Stimulated activated CD8-positive, alpha-beta memory T cell treated with anti-CD3 and anti-CD28 coated beads, Interleukin-12 subunit alpha, Interleukin-12 subunit beta, amount 100 ng/mL, for 24 hours (primary cell): ENCODE measurements around the gene DOCK4.

Source experiments
- DNase-seq: peaks from one replicate; pipeline ENCODE4 v3.0.0-alpha.2; 2020; ENCODE audit errors: extremely low read depth

Gene DOCK4

DNA sequence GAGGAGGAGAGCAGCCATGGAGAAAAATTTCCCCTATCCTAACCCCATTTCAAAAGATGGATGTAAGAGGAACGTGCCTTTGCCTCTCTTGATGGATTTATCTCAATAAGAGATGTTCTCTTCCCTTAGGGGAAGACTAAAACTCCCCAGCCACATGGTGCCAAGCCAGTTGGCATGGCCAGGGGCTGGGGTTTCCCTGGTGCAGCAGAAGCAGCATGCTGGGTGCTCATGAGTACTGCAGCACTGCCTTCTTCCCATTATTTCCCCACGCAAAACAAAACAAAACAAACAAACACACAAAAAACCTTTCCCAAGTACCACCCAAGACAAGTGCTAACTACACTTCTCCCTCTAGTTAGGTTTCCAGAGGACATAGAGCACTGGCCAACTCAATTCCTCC, 97.2 kb downstream of the DOCK4 start:
- DNase-seq = no peak

DNA sequence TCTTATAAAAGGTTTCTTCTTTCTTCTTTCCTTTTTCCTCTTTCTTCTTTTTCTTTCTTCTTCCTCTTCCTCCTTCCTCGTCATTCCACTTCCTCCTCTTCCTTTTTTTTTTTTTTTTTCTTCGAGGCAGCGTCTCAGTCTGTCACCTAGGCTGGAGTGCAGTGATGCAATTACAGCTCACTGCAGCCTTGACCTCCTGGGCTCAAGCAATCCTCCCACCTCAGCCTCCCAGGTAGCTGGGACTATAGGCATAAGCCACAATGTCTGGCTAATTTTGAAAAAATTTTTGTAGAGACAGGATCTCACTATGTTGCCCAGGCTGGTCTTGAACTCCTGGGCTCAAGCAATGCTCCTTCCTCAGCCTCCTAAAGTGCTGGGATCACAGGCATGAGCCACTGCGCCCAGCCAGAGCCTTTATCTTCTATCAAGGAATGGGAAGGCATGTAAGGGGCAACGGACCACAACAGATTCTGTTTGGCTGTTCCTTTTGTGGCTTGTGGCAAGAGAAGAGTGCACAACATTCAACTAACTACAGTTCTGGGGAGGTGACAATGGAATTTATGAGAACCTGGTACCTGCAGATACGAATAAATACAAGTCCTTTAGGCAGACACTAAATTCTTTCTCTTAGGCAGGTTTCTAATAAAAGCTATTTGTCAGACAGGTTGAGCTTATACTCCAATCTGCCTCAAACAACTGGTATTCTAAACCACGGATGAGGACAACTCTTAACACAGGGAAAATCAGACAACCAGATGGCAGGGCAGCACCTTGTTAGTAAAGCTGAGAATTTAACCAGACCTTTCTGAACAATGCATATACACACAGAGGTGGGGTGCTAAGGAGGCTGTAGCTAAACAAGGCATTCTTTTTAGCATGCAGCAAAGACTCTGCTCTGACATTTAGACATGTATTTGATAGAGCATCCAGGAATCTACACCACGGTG, 100.3 kb downstream of the DOCK4 start:
- DNase-seq = no peak

DNA sequence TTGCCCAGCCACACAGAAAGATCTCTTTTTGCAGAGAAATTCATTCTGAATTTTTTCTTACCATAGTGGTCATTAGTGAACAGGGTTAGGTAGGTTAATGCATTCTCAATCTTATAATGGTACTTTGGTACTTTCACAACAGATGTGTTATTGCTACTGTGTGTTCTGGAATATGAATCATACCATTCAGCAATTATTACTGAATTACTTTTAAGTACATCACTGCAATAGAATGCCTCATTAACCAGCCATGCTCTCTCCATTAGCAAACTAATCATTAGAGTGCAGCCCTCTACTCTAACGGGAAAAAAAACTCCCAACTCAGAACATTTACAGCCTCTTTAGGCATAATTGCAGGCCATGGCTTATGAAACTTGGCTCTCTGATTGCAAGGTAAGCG, 102.1 kb downstream of the DOCK4 start:
- DNase-seq = no peak

DNA sequence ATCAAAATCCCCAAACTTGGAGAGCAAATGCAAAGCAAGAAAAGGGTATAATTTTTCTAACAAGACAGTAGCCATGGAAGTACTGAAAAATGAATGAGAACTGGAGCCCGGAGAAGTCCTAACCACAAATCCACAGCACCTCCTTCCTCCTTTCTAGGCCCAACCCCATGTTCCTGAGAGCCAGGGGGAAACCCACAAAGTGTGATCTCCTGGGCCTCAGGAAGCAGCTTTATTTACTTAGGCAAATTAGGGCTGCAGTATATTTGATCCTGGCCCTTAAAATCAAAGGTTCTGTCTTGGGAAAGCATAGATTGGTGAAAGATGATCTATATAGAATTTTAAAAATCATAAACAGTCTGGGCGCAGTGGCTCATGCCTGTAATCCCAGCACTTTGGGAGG, 103.0 kb downstream of the DOCK4 start:
- DNase-seq = no peak

DNA sequence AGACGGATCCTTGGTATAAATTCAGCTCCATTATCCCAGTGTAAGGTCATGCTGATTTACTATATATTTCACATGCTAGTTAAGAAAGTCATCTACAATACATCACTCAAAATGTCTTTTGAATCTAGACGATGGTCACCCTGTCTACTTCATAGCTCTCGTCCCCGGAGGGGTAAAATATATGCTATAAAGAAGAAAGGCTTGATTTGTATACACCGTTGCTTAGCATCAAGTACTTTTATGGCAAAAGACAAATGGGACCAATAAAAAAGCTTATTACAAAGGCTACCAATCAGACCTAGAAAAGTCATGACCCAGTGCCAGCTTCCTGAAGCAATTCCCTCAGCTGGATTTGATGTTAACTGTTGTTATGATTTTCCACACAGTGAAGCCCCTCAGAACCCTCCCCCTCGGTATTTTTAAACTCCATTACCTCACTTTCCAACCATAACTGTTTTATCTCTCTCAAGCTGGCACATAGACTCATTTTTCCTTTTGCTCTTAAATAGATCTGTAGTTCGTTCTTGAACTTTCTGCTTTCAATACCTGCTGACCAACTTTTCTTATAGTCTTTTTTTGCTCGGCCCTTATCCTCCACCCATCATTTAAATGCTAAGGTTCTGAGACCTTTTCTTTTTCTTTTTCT, 104.9 kb downstream of the DOCK4 start:
- DNase-seq = no peak

DNA sequence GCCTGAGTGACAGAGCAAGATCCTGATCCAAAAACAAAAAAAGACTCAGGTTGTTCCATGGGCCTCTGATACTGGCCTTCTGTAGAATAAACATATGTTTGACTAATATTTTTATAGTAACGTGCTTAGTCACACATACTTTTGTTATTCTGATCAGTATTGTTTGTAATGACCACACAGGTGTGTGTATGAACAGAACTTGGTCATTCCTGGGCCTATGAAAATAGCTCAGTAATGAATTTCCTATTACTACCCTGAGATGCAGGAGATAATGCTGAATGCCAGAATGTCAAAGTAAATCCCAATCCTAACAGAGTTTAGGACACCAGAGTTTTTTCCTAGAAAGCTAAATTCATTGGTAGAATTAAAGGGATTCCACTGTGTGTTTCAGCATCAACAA, 108.7 kb downstream of the DOCK4 start:
- DNase-seq = no peak

DNA sequence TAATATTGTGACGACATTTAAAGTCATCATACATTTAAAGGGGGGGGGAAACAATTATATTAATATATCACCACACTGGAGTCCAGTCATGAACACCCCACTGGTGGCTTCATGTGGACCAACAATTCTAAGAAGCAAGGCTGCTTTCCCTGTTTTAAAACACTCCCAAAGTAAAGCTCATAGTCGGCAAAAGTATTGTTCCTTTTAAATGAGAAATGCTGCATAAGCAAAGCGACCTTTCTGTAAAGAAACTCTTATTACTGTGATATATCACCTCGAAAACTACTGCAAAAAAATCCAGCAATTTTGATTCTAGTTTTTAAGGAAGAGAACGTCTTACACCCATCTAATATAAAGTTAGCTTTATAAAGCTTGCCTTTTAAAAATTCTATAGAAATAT, 112.8 kb downstream of the DOCK4 start:
- DNase-seq = no peak

DNA sequence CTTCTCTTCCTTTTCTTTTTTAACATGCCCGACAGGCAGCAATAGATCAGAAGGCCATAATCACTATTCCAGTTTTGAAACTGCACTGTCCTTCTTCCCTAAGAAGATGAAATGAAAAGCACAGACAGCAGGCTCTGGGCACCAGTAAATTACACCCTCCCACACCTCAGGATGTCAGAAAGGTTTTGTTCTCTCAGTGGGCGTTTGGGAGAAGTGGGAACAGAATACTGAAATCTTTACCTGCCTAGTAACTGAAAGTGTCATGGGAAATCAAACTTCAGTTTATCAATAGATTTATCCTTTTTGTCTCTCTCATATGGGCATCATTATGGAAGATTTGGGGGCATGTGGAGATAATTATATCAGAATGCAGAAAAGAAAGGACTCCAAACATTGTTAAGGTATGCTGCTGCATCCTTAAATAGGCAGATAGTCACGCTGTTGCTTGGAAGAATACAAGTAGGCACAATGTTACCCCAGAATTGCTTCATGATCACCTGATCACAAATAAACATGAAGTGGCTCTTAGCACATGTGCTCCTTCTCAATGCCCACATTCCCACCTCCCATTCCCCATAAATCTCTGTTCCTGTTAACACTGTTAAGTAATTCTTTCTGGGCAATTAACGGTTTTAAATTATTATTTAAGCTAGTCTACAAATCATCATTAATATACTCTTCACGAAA, 113.3 kb downstream of the DOCK4 start:
- no peak for DNase-seq

DNA sequence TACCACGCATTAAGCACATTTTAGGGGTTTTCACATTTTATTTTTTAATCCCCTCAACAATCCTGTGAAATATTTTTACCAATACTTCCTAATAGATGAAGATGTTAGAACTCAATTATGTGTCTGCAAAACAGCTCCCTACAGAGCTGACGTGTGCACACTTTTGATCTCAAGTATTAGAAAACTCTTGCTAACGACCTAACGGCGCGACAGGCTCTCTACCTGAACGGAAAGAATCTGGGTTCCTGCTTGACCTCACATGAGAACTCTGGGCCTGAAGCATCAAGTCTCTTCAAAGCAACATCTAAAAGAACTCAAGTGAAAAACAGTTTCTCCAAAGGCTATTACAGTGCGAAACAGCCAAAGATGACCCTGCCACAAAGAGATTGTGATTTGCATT, 113.9 kb downstream of the DOCK4 start:
- no peak for DNase-seq

DNA sequence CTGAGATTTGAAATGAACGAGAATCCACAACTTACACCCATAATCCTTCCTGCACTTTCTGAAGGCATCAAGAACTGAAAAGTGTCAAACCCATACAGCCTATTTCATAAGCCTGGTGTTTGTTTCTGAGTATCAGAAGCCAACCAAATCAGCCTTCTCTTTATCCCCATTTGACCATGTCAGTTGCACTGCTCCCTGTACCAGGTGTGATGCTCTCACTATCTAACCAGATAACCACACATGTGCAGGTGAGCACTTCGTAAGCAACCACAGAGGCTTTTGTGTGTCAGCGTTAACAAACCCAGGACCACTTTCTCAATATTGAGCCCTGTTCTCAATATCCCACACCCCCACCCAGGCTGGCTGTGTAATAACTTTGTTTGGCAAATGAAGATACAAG, 114.4 kb downstream of the DOCK4 start:
- no peak for DNase-seq

DNA sequence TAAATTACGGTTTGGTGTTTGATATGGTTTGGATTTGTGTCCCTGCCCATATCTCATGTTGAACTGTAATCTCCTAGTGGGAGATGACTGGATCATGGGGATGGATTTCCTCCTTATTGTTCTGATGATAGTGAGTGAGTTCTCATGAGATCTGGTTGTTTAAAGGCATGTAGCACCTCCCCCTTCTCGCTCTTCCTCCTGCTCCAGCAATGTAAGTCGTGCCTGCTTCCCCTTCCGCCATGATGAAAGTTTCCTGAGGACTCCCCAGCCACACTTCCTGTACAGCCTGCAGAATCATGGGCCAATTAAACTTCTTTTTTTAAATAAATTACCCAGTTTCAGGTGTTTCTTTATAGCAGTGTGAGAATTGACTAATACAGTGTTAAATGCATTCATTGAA, 116.6 kb downstream of the DOCK4 start:
- no peak for DNase-seq

DNA sequence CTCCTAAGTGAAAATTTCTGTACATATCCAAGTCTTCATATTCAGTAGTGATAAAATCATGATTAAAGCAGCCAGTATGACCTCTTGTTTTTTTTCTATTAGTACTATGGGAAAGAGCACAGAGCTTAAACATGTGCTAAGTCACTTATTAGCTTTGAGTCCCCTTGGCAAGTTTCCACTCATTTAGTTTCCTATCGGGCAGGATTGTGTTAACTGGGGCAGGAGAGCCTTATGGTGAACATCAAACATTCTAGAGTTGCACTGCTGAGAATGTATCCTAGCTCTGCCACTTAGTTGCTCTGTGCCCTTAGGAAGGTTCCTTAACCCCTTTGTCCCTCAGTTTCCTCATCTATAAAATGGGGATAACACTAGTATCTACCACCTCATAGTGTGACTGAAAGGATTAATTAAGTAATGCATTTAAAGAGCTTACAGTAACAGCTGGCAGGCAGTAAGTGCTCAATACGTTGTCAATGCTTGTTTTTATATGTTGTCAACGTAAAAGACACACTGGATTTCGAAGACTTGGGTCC, 117.6 kb downstream of the DOCK4 start:
- DNase-seq = no peak

DNA sequence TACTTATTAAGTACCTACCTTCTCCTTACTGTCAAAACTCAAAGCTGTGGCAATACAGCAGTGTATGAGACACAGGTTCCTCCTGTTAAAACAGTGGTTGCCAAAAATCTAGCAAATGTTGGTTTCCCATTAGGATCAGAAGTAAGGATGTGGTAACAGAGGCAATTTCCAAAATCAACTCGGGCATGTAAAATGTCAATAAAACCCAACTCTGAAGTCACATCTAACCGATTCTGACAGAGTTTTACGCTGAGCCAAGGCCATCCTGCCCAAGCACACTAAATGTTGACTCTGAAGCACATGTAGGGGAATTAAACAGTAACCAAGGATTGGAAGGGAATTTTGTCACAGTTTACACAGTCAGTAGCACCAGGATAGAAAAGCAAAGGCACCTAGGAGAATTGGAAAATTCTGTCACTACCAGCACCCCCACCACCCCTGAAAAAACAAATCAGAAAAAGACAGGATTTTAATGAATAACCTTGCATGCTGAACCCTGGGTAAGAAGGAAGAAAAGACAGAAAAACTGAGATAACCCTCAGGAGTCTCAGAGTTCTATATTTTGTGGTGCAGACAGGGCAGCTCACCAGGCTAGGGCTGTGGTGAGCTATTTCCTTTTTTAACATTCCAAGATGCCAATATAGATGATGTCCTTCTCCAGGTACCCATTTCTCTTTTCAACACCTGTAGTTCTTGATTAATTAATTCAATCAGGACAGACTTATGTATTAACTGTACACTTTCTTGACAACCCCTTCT, 119.5 kb downstream of the DOCK4 start:
- no peak for DNase-seq

DNA sequence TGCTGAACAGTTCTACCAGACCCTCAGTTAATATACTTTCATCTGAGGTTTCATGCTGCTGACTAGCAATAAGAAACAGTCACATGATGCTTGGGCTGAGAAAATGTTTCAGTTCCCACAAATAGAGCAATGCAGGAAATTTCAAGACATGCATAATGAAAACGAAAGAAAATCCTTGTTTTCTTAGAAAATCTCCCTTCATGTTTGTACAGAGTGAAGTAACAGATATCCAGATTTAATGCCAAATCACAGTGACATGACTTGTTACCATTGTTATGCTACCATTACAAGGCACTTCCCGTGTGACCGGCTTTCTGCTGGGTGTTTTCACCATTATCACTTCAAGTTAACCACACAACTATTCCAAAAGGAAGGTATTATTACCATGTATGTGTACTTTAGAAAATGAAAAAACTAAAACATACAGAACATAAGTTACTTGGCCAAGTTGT, 121.7 kb downstream of the DOCK4 start:
- no peak for DNase-seq

DNA sequence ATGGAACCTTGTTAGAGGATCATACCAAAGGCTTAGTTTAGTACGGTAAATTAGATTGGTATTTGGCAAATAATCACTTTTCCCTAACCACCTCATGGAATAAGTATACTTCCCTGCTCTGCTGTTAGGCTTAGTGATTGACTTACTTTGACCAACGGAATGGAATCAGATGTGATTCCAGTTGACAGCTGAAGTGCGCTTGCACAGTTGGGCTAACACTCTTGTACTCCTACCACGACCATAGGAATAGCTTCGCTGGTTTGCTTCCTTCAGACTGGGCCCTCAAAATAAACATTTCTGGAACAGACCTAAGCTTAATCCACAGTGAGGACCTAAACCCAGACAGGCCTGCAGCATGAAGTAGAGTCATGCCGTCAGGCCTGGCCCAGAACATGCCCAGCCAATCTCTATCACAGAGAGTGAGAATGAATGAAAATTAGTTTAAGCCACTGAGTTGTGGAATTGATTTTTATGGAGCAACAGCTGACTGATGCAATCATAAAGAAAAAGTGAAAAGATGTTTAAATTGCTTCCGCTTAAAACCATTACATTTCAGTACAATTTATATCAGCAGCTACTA, 122.3 kb downstream of the DOCK4 start:
- DNase-seq = no peak

DNA sequence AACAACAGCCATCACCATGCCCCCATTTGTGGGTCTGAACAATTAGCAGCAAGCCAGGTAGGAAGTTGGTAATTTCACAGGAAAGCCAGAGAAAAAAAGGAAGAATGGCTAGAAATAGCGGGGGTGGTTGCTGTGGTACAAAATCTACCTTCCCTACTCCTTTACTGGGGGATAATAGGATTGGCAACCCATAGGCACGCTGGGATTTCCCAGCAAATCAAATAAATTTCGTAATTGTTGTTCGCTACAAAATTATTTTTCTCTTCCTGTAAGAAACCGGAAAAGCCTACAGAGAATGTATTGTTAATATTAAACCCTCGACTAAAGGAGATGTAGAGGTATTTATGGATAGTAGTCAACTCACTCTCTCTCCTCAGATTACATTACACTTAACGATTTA, 123.9 kb downstream of the DOCK4 start:
- DNase-seq = no peak

DNA sequence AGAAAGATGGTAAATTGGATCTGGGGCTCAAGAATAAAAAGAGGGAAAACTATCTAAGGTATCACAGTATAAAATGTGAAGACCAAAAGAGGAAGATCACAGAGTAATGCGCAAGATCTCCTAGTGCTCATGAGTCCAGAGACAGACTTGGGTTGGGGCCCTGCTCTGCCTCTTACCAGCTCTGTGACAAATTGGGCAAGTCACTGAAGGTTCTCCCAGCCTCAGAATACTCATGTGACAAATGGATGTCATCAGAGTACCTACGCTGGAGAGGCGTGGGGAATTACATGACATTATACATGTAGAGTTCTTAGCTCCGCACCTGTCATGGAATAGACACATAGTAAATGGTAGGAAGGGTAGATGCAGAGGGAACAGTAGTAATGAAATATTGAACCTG, 124.4 kb downstream of the DOCK4 start:
- DNase-seq = no peak

DNA sequence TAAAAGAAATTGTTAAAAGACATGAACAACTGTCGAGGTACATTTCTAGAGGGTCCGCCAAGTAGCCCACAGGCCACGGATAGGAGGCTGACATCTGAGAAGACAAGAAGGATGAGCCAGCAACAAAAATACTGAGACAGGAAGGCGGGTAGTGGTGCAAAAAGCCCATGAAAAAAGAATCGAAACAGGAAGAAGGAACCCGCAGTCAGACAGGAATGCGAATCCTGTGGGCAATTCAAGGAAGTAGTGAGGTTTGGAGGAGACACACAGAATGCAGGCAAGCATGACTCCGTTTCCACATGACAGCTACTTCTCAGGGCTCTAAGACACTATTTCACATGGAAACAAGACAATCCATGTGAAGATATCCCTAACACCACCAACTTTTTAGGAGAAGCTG, 125.2 kb downstream of the DOCK4 start:
- no peak for DNase-seq

DNA sequence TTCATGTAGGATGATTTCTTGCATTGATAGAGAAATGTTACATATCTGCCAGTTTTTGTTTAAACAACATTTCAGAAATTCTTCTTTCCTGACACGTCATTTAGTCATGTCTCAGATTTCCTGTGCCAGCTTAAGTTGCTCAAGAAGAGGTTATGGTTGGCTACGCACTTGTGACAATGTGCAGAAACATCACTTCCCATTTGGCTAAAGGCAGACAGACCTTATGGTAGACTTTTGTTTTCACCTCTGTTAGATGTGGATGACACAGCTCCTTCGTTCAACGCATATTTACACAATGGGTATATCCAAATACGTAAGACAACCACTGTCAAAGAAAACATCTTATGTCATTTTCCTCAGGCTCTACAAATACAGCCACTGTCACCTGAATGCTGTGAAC, 125.8 kb downstream of the DOCK4 start:
- no peak for DNase-seq

DNA sequence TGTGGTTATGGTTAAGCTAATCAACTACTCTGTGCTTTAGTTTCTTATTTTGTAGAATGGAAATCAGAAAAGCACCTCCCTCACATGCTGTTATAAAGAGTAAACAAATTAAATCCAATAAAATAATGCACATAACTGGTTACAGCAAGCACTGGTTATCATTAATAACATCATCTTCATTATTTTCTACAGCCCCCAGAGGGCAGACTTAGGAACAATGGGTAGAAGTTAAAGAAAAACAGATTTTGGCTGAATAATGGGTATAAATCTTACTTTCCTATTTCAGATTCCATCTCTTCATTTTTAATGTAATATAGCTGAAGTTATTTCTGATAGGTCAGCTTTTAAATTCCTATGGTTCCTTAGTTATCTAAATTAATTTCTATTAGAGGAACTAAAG, 126.5 kb downstream of the DOCK4 start:
- DNase-seq = no peak

DNA sequence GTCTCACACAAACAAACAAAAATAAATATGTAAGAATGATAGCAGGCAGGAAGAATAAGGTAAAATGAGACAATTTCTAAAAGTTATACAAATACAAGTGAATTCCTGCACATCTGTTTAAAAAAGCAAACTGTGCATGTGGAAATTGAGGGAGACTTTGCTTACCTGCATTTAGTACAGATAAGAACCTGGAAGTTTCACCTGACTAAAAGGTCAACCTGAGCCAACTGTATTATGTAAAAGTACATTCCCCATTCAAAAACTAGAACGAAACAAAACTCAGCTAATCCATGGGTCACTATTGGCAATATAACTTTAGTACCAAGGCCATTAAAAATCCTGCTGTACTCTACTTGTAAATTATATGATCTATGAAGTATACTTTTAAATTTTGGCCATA, 127.1 kb downstream of the DOCK4 start:
- DNase-seq = no peak
